ENCODE data around the gene FAM229A.

DNA sequence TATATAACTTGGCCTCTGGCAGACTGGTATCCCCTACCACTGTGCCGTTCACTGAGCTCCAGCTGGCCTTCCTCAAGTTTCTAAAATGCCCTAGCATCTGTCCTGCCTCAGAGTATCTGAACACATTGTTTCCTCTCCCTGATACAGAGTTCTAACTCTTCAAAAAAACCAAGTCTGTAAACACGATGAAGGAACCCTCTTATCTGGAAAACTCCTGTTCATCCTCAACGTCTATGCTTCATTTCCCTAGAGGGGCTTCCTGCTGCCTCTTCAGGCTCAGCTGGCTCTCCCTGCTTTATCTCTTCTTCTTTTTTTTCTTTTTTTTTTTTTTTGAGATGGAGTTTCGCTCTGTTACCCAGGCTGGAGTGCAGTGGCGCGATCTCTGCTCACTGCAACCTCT lies 26.4 kb upstream of the FAM229A start:
- TF ChIP-seq POLR2A (IDR thresholded peaks at IDR 0.05): no peak
- TF ChIP-seq CTCF (IDR thresholded peaks at IDR 0.05): no peak

Data from tibial nerve (tissue), 3 donors.